HCT116 (cell line): ENCODE data around the gene SULT1A1.

Experiments used
- EZH2 ChIP-seq: fragments of 200-600 bp; sonication (generic); IDR thresholded peaks from 2 replicates; pipeline ENCODE4 v1.6.1; 2017; ENCODE audit warnings: antibody characterized with exemption, mixed run types
- JUND ChIP-seq: IDR thresholded peaks from 2 replicates; pipeline ENCODE4 v1.6.1; 2012
- TF ChIP-seq, protein P1 (sequence below), 3 experiments: fragments of 200-600 bp in 1 of 3; sonication (generic) in 1 of 3; IDR thresholded peaks in 2 of 3; conservative IDR thresholded peaks in 1 of 3; 2 replicates each; pipeline ENCODE4 v1.5.1; 2012 to 2017; ENCODE audit warnings: low read depth in 2 of 3, low read length in 2 of 3, antibody characterized with exemption in 1 of 3, borderline replicate concordance in 1 of 3, control low read depth in 1 of 3, mild to moderate bottlenecking in 1 of 3, mixed read lengths in 1 of 3, mixed run types in 1 of 3, moderate library complexity in 1 of 3; ENCODE audit not compliant: insufficient read depth in 1 of 3
- TF ChIP-seq, protein P2 (sequence below): IDR thresholded peaks from 2 replicates; pipeline ENCODE4 v1.6.1; 2012
- TF ChIP-seq, protein P3 (sequence below): IDR thresholded peaks from 2 replicates; pipeline ENCODE4 v1.6.1; 2012; ENCODE audit warnings: low read depth

DNA sequence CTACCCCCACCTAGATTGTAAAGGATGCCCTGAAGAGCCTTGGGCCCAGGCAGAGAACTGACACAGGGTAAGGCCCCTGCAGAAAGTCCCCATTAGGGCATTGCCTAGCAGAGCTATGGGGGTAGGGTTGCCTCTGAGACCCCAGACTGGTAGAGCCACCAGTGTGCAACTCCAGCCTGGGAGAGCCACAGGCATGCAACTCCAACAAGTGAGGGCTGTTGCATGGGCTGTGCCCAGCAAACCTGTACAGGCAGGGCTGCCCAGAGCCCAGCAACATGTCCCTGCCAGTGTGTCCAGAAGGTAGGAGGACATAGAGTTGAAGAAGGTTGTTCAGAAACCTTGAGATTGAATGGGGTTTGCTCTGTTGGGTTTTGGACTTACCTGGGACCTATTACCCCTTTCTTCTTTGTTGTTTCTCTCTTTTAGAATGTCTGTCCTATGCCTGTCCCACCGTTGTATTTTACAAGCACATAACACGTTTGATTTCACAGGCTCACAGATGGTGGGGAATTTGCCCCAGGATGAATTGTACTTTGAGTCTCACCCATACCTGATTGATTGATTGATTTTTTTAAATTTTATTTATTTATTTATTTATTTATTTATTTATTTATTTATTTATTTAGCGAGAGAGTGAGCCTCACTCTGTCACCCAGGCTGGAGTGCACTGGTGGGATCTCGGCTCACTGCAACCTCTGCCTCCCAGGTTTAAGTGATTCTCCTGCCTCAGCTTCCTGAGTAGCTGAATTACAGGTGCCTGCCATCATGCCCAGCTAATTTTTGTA is 39.7 kb downstream of the SULT1A1 start:
- TF ChIP-seq, protein P1, sequence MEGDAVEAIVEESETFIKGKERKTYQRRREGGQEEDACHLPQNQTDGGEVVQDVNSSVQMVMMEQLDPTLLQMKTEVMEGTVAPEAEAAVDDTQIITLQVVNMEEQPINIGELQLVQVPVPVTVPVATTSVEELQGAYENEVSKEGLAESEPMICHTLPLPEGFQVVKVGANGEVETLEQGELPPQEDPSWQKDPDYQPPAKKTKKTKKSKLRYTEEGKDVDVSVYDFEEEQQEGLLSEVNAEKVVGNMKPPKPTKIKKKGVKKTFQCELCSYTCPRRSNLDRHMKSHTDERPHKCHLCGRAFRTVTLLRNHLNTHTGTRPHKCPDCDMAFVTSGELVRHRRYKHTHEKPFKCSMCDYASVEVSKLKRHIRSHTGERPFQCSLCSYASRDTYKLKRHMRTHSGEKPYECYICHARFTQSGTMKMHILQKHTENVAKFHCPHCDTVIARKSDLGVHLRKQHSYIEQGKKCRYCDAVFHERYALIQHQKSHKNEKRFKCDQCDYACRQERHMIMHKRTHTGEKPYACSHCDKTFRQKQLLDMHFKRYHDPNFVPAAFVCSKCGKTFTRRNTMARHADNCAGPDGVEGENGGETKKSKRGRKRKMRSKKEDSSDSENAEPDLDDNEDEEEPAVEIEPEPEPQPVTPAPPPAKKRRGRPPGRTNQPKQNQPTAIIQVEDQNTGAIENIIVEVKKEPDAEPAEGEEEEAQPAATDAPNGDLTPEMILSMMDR (IDR thresholded peaks at IDR 0.05 in 2 of 3, conservative IDR thresholded peaks at IDR 0.05 in 1 of 3; ENCODE audit: borderline replicate concordance in 1 of 3, insufficient read depth in 1 of 3, low read depth in 2 of 3, low read length in 2 of 3), result no peak
- TF ChIP-seq JUND, result no peak
- TF ChIP-seq EZH2, result no peak
- TF ChIP-seq, protein P2, sequence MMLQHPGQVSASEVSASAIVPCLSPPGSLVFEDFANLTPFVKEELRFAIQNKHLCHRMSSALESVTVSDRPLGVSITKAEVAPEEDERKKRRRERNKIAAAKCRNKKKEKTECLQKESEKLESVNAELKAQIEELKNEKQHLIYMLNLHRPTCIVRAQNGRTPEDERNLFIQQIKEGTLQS, result no peak
- TF ChIP-seq, protein P3, sequence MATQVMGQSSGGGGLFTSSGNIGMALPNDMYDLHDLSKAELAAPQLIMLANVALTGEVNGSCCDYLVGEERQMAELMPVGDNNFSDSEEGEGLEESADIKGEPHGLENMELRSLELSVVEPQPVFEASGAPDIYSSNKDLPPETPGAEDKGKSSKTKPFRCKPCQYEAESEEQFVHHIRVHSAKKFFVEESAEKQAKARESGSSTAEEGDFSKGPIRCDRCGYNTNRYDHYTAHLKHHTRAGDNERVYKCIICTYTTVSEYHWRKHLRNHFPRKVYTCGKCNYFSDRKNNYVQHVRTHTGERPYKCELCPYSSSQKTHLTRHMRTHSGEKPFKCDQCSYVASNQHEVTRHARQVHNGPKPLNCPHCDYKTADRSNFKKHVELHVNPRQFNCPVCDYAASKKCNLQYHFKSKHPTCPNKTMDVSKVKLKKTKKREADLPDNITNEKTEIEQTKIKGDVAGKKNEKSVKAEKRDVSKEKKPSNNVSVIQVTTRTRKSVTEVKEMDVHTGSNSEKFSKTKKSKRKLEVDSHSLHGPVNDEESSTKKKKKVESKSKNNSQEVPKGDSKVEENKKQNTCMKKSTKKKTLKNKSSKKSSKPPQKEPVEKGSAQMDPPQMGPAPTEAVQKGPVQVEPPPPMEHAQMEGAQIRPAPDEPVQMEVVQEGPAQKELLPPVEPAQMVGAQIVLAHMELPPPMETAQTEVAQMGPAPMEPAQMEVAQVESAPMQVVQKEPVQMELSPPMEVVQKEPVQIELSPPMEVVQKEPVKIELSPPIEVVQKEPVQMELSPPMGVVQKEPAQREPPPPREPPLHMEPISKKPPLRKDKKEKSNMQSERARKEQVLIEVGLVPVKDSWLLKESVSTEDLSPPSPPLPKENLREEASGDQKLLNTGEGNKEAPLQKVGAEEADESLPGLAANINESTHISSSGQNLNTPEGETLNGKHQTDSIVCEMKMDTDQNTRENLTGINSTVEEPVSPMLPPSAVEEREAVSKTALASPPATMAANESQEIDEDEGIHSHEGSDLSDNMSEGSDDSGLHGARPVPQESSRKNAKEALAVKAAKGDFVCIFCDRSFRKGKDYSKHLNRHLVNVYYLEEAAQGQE, result no peak
